ENCODE results near the gene ACKR3. TPM values are rescaled to one million over a fixed set of nuclear protein-coding genes. Genes with fewer than 3 reads are reported as not detected.

Gene ACKR3
- total RNA-seq, 1 experiment from 2014 or later, result 87.5 TPM

DNA sequence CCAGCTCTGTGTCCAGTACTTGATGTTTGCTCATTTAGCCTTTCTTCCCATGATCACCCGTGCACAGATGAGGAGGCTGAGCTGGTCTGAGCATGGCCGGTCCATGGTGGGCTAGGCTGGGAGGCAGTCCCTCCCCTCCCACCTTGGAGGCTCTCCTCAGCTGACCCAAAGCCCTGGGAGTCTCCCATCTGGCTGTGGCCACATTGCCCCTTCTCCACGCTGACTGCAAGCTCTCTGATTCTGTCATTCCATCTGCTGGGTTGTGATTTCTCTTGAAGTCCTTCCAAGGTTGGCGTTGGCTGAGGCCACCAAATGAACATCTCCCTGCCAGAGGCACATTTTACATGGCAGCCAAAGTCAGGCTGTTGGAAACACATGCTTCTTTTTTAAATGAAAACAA lies 44.0 kb downstream of the ACKR3 start:
- no peak overlapping the region for H3K27ac ChIP-seq
- no peak for DNase-seq
- H3K4me3 ChIP-seq, result no peak overlapping the region
- H3K9me3 ChIP-seq (replicated peaks), result no peaks in the 10 kb centered on the region
- no peaks in the 10 kb centered on the region for H3K36me3 ChIP-seq
- H3K4me1 ChIP-seq, result peaks cover 24% of the 10 kb centered on the region
- no peaks in the 10 kb centered on the region for H3K27me3 ChIP-seq

DNA sequence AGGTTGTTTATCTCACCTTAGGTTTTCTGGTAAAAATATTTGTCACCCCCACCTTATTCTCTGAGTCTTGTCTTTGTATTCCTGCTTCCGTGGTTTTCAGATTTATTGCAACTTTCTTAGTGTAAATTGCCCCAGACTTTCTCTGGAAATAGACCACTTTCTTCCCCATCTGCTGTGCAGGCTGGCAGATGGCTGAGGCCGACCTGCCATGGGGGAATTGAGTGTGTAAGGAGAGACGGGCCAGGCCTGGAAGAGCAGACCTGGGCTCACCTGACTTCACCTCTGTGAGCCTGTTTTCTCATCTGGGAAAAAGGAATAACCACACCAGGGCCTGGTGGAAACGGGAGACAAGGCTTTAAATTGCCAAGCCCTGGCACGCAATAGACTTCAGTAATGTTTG lies 44.9 kb downstream of the ACKR3 start:
- Histone ChIP-seq H3K36me3 (no peaks in the 10 kb centered on the region), H3K27ac (no peak overlapping the region), H3K27me3 (no peaks in the 10 kb centered on the region), H3K4me1 (peaks cover 22% of the 10 kb centered on the region), H3K9me3 (replicated peaks) (no peaks in the 10 kb centered on the region), H3K4me3 (no peak overlapping the region)
- no peak for DNase-seq

DNA sequence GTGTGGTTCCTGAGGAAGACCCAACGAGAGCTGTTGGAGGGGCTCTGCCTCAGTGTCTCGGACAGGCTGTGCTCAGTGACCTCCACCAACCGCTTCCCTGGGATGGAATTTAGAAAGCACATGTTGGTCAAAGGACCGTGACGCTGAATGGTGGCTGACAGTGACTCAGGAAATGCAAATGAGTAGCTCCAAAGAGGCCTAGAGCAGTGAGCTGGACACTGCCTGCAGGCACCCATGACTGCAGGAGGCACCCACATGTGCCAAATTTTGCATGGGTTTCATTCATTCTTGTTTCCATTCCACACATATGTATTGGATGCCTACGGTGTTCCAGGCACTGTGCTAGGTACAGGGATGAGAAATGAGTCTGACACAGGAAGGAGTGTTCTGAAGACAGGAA lies 46.4 kb downstream of the ACKR3 start:
- H3K27me3 ChIP-seq, result no peaks in the 10 kb centered on the region
- H3K36me3 ChIP-seq, result no peaks in the 10 kb centered on the region

DNA sequence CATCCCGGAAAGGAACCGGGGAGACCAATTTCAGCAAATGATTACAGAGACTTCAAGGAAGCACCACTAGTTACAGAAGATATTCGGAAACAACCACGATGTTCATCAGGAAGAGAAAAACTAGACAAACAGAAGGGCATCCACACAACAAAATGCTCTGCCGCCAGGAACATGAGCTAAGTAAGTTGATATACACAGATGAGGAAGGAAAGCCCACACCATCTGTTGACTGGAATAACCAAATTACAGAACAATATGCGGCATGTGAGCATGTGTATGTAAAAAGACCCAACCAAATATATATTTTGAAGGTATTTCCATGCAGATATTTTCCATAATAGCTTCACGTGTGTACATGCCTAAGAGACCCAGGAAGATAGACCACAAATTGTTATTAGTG lies 47.0 kb downstream of the ACKR3 start:
- H3K4me3 ChIP-seq, result no peak overlapping the region
- H3K4me1 ChIP-seq, result peaks cover 7% of the 10 kb centered on the region
- H3K27ac ChIP-seq, result no peak overlapping the region
- H3K27me3 ChIP-seq, result no peaks in the 10 kb centered on the region
- DNase-seq, result no peak
- no peaks in the 10 kb centered on the region for H3K9me3 ChIP-seq (replicated peaks)
- no peaks in the 10 kb centered on the region for H3K36me3 ChIP-seq

More for the DNA sequence above, 46.4 kb downstream of the ACKR3 start:
- DNase-seq, result no peak
- Histone ChIP-seq H3K4me3 (no peak overlapping the region), H3K4me1 (peaks cover 13% of the 10 kb centered on the region), H3K27ac (no peak overlapping the region), H3K9me3 (replicated peaks) (no peaks in the 10 kb centered on the region)

DNA sequence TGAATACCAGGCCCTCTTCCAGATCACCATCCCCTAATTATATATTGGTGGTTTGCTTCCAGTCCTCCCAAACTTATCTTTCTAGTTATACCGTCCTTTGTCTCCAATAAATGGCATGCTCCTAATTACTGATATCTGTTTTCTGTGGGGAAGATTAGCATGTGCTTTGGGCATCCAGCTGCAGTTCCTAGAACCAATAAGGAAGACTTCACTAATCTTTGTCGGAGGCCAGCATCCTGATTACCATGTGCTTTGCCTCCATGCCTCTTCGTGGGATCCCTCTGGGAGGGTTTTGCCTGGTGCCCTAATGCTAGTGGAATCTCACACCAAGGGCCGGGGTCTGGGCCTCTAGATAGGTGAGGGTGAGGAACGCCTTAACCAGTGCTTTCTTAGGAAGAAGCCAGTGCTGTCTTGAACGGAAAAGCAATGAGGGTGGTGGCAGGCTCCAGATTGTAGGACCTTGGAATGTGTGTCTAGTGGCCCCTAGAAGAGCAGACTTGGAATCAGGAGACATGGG lies 47.7 kb downstream of the ACKR3 start:
- H3K36me3 ChIP-seq, result no peaks in the 10 kb centered on the region
- H3K4me1 ChIP-seq, result peaks cover under 1% of the 10 kb centered on the region; the same call in 1 of the 2 replicates
- H3K9me3 ChIP-seq (replicated peaks), result no peaks in the 10 kb centered on the region
- H3K27ac ChIP-seq, result no peak overlapping the region
- H3K27me3 ChIP-seq, result no peaks in the 10 kb centered on the region
- no peak overlapping the region for H3K4me3 ChIP-seq
- DNase-seq, result no peak

DNA sequence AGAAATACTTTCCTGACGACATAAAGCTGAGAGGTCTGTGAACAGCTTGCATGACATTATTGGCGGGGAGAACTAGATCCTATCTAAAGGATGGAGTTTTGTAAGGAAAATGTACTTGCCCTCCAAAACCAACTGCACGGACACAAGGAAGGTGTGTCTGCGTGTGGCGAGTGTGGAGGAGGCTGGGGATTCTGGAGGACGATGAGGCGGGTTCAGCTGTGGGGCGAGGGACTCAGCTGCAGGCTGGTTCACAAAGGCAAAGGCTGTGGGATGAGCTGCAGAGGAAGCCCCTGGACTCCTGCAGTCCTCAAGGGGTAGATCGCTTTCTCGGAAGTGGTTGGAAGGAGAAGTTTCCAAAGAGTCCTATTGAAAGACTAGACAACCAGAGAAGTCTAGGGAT lies 48.2 kb downstream of the ACKR3 start:
- Histone ChIP-seq H3K4me3 (no peak overlapping the region), H3K4me1 (no peaks in the 10 kb centered on the region), H3K9me3 (replicated peaks) (no peaks in the 10 kb centered on the region), H3K27ac (no peak overlapping the region), H3K27me3 (no peaks in the 10 kb centered on the region), H3K36me3 (no peaks in the 10 kb centered on the region)
- no peak for DNase-seq

DNA sequence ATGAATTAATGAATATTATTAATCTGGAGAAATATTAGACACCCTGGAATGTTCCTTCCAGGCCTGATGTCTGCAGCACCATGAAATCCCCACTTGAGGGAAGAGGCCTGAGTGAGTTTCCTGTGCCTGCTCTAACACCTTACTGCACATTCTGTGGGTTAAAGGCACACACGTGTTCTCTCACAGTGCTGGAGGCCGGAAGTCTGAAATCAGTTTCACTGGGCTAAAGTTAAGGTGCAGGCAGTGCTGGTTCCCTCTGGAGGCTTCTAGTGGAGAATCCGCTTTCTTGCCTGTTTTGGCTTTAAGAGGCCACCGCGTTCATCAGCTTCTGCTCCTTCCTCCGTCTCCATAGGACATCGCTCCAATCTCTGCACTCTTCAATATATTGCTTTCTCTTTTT lies 48.7 kb downstream of the ACKR3 start:
- H3K4me3 ChIP-seq, result no peak overlapping the region
- H3K9me3 ChIP-seq (replicated peaks), result no peaks in the 10 kb centered on the region

DNA sequence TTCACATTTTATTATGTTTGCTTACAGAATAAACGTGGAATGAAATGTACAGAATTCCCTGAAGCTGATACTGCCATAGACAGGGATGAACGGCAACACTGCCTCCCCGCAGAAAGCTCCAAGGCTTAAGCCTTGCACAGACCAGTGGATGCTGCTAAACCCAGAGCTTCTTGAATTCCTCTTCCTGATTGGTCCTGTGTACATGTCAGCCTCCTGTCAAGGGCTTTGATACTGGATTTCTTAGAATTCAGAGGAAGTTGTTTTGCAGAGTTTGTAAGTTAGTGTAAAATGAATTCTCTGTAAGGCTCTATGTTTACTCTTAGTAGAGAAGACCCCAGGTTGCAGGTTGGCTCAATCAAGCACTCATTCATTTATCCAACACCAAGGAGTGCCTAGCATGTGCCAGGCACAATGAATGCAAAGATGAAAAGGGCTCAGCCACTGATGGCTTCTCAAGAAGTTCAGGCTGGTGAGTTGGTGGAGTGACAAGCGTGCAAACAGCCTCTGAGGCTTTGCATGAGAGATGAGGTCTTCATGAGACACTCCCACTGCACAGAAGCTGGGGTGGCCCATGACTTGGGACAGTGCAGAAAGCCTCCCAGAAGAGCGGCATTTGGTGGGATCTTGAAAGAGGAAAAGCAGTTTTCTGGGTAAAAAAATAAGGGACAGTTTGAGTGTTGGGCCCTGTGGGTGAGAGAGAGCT lies 50.4 kb downstream of the ACKR3 start:
- Histone ChIP-seq H3K27ac (no peak overlapping the region), H3K36me3 (no peaks in the 10 kb centered on the region), H3K9me3 (replicated peaks) (no peaks in the 10 kb centered on the region), H3K27me3 (no peaks in the 10 kb centered on the region), H3K4me3 (no peak overlapping the region), H3K4me1 (no peaks in the 10 kb centered on the region)
- no peak for DNase-seq

More for the DNA sequence above, 48.7 kb downstream of the ACKR3 start:
- Histone ChIP-seq H3K4me1 (no peaks in the 10 kb centered on the region), H3K27me3 (no peaks in the 10 kb centered on the region), H3K36me3 (no peaks in the 10 kb centered on the region), H3K27ac (no peak overlapping the region)
- no peak for DNase-seq

DNA sequence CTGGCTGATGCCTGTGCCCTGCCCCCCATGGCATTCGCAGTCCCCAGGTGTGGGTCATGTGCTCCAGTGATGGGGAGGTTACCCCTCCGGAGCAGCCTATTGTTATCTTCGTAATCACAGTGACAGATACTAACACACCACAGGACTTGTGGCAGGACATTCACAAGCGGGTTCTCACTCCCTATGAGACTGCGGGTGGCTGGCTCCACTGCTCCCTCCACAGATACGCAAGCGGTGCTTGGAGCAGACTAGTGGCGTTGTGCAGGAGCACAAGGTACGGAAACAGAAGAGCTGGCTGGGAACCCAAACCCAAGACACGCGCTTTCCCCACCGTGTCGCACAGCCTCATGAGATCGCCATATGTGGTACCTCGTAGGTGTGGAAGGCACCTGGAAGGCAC lies 52.2 kb downstream of the ACKR3 start:
- no peaks in the 10 kb centered on the region for H3K4me1 ChIP-seq
- H3K27ac ChIP-seq, result no peak overlapping the region
- DNase-seq, result no peak
- H3K4me3 ChIP-seq, result no peak overlapping the region
- H3K9me3 ChIP-seq (replicated peaks), result no peaks in the 10 kb centered on the region
- no peaks in the 10 kb centered on the region for H3K36me3 ChIP-seq
- no peaks in the 10 kb centered on the region for H3K27me3 ChIP-seq

DNA sequence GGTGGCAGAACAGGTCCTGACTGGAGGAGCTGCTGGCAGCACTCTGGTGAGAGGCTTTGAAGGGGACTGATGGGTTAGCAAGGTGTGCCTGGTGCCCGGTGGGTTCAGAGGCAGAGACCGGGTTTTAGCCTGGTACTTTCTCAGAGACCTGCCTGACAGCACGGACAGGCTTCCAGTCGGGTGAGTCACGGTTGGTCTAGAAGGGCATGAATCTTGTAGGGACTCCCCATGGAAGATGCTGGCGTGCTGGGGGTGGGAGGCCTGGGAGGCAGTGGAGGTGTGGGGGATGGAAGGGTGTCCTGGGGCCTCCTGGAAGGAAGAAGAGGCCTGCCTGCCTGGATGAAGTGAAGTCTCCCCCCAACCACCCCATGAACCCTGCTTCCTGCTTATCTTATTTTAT lies 52.6 kb downstream of the ACKR3 start:
- H3K4me3 ChIP-seq, result no peak overlapping the region
- DNase-seq, result no peak
- no peak overlapping the region for H3K27ac ChIP-seq
- H3K36me3 ChIP-seq, result no peaks in the 10 kb centered on the region
- H3K27me3 ChIP-seq, result no peaks in the 10 kb centered on the region
- H3K9me3 ChIP-seq (replicated peaks), result no peaks in the 10 kb centered on the region
- no peaks in the 10 kb centered on the region for H3K4me1 ChIP-seq

DNA sequence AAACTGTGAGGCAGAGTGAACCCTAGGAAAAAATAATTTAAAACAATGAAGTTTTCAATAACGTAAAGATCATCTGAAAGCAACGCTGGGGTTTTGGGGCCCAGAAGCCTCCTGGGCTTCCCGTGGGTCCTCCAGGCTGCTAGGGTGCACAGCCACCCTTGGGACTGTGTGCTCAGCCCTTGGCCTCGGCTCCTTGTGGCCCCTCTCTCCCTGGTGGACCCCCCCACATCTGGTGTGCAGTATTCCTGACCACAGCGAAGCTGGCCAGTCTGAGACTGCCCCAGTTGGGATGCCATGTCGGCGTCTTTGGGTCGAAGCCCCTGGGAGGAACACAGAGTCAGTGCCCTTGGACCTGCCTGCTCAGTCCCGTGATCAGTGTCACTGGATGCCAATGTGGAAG lies 53.0 kb downstream of the ACKR3 start:
- no peaks in the 10 kb centered on the region for H3K9me3 ChIP-seq (replicated peaks)
- H3K27ac ChIP-seq, result no peak overlapping the region
- H3K36me3 ChIP-seq, result no peaks in the 10 kb centered on the region
- no peak for DNase-seq
- H3K4me3 ChIP-seq, result no peak overlapping the region
- no peaks in the 10 kb centered on the region for H3K27me3 ChIP-seq
- H3K4me1 ChIP-seq, result no peaks in the 10 kb centered on the region

DNA sequence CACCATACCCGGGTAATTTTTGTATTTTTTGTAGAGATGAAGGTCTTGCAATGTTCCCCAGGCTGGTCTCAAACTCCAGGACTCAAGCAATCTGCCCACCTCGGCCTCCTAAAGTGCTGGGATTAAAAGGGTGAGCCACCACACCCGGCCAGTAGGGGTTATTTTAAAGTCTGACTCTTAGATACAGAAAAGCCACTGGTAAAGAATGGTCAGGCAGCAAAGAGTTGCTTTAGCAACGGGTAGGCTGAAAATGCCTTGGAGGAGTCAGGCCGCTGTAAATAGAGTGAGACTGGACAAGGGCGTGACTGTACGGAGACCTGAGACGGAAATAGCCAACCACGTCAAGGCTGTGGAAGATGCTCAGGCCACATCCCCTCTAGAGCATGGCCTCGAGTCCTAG lies 54.2 kb downstream of the ACKR3 start:
- H3K27me3 ChIP-seq, result no peaks in the 10 kb centered on the region
- no peak for DNase-seq
- no peak overlapping the region for H3K4me3 ChIP-seq
- no peak overlapping the region for H3K27ac ChIP-seq
- H3K4me1 ChIP-seq, result no peaks in the 10 kb centered on the region
- H3K9me3 ChIP-seq (replicated peaks), result no peaks in the 10 kb centered on the region
- H3K36me3 ChIP-seq, result no peaks in the 10 kb centered on the region

DNA sequence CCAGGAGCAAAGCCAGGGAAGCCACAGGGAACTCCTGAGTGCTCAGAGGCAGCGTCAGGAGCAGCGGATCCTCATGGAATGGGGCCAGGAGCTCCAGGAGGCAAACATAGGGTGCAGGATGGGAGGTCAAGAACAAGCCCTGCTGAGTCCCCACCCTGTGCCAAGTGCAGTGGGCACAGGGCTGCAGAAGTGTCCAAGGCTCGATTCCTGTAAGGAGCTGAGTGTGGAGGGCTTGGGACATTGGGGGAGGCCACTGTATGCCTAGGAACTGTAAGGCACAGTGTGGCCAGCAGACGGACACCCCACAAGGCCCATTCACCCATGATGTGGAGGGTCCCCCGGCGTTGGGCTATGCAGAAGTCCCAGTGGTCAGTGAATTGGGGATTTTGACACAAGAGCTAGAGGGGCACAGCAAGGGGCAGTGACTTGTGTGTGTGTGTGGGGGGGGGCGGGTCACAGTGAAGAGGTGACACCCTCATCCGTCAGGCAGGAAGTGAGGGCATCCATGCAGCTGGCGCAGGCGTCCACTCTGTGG lies 55.6 kb downstream of the ACKR3 start:
- Histone ChIP-seq H3K4me3 (no peak overlapping the region), H3K27ac (no peak overlapping the region), H3K4me1 (no peaks in the 10 kb centered on the region), H3K27me3 (no peaks in the 10 kb centered on the region), H3K36me3 (no peaks in the 10 kb centered on the region), H3K9me3 (replicated peaks) (no peaks in the 10 kb centered on the region)
- no peak for DNase-seq

DNA sequence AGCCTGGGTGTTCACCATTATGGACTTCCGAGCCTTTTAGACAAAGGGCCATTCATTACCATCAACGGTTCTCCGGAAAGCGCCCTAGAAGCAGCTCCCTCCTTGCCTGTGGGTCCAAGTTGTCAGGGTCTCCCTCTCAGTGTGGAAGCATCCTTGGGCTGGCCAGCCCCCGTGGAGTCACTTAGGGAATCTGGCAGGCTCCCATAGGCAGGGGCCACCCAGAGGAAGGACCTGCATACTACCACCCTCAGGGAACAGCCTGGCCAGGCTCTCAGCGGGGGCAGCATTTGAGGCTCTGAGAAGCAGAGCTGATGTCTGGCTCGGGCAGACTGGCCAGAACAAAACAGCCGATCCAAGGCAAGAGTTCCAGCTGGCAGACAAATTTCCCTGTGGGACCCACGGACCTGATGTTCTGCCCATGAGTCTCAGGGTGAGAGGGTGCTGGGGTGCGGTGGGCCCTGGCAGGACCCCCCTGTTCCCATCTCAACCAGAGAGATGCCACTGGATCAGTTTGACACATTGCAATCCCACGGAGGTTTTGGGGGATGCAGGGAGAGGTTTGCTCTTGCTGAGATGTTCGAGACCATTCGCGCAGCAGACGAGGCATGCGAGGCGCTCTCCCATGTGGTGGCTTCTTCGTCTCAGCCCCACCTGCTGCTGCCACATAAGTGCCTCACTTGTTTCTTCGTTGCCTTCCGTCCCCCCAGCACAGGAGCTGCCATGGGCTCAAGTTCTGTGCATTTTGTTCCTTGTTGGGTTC lies 56.9 kb downstream of the ACKR3 start:
- Histone ChIP-seq H3K27me3 (no peaks in the 10 kb centered on the region), H3K9me3 (replicated peaks) (no peaks in the 10 kb centered on the region), H3K27ac (no peak overlapping the region), H3K4me1 (no peaks in the 10 kb centered on the region), H3K4me3 (no peak overlapping the region), H3K36me3 (no peaks in the 10 kb centered on the region)
- no peak for DNase-seq

DNA sequence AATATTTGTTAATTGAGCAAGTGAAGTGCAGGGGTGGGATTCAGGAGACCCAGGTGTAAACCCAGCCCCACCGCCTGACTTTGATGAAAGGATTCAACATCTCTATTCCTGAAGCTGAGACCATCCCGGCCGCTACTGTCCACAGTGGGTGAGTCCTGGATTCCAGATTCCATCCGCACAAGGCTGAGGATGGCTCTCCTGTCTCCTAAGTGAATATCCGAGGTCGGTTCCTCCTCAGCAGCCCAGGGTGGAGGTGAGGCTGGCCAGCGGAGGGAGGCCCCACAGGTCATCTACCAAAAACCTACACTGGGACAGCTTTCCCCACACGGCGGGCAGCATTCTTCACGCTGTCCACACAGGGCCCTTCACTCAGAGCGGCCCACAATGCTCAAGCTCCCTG lies 57.6 kb downstream of the ACKR3 start:
- Histone ChIP-seq H3K4me3 (no peak overlapping the region), H3K27me3 (no peaks in the 10 kb centered on the region), H3K9me3 (replicated peaks) (no peaks in the 10 kb centered on the region), H3K27ac (no peak overlapping the region), H3K36me3 (no peaks in the 10 kb centered on the region), H3K4me1 (no peaks in the 10 kb centered on the region)
- DNase-seq, result no peak

All from SJCRH30 (cell line).